GM19238 (cell line): ENCODE results near the gene ZNF565.
"Not testable (repeated sequence)": the region's sequence is repeated elsewhere in the genome, so short reads cannot be mapped to it uniquely, and the experiment has no call there.

ENCODE experiments used
- DNase-seq: peaks from one replicate; pipeline ENCODE4 v3.0.0; 2011; ENCODE audit warnings: low spot score; ENCODE audit not compliant: insufficient read length

Gene ZNF565

GRCh38 chr19:36212895-36213294 lies 1.6 kb downstream of the ZNF565 start:
- DNase-seq: no peak

DNA sequence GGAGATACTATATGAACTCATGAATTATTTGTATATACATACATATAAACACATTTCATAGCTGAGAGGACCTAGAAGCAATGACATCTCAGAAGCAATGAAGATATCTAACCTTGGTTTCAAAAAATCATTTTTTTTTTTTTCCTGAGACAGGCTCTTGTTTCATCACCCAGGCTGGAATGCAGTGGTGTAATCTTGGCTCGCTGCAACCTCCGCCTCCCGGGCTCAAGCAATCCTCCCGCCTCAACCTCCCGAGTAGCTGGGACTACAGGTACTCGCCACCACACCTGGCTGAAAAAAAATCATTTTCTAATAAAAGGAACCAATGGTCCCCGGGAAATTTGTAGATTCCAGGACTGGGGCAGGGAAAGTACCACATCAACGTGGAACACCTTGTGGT lies 4.0 kb downstream of the ZNF565 start:
- no peak for DNase-seq

GRCh38 chr19:36209372-36209771 lies 5.1 kb downstream of the ZNF565 start:
- DNase-seq: no peak

DNA sequence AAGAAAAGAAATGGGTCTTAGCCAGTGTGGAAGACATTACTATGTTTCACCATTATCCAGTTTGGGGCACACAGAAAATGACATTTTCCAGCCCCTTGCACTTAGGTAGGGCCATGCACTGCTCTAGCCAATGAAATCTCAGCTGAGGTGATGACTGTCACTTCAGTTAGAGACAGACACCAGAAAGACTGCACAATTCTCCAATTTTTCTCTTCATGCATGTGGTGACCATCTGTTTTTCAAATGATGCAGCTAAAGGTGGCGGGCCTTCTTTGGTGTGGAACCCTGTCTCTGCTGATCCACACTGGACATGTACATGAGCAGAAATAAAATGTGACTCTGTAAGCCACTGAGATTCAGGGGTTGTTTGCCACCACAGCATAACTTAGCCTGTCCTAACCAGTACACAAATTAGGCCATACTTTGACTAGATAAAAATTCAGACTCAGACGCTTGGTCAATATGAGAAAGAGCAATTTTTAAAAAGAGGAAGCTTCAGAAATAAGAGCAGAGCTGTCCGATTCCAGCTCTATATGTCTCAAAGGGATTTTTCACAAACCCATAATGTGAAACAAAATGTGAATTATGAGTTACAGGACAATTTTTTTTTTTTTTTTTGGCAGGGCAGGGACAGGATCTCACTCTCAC lies 6.7 kb downstream of the ZNF565 start:
- DNase-seq: no peak

- no peak for DNase-seq
These were observed 11.2 kb downstream of the ZNF565 start for GRCh38 chr19:36203293-36203692.

DNA sequence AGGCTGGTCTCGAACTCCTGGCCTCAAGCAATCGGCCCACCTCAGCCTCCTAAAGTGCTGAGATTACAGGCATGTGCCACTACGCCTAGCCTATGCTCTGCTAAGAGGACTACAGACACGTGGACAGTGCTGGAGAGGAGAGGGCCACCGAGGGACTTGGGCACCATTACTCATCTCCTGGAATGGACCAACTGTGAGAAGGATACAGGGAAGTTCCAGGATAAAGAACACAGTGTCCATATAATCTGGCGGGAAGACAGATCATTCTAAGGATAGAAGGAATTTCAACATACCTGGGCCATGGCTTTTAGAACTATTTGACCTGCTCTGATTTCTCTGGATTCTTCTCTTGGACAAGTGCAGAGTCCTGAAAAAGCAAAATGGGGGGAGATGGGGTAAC lies 12.8 kb downstream of the ZNF565 start:
- no peak for DNase-seq

DNA sequence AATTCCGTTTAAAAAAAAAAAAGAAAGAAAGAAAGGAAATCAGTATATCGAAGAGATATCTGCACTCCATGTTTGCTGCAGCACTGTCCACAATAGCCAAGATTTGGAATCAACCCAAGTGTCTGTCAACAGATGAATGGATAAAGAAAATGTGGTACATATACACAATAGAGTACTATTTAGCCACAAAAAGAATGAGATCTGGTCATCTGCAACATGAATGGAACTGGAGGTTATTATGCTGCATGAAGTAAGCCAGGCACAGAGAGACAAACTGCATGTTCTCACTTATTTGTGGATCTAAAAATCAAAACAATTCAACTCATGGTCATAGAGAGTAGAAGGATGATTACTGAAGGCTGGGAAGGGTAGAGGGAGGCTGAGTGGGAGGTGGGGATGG lies 16.3 kb downstream of the ZNF565 start:
- no peak for DNase-seq

DNA sequence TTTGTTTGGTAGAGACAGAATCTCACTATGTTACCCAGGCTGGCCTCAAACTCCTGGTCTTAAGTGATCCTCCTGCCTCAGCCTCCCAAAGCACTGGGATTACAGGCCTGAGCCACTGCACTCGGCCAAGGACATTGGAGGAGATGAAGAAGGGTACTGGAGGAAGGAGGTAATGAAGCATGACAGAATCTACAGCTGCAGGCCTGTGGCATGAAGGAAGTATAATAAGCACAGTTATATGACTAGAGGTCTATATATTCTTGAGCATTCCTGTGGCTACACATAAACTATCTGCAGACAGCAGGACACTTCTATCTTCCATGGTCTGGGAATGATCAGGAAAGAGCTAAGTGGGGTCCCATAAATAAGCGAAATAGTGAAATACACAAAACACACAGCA lies 18.2 kb downstream of the ZNF565 start:
- no peak for DNase-seq

DNA sequence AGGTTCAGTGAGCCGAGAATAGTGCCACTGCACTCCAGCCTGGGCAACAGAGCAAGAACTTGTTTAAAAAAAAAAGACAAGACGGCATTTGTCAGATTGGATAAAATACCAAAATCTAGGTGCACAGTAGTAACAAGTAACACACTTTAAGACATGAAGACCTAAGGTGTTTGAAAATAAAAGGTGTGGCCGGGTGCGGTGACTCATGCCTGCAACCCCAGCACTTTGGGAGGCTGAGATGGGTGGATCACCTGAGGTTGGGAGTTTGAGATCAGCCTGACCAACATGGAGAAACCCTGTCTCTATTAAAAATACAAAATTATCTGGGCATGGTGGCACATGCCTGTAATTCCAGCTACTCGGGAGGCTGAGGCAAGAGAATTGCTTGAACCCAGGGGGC lies 27.7 kb downstream of the ZNF565 start:
- not testable (repeated sequence) for DNase-seq

GRCh38 chr19:36183245-36183628 lies 31.2 kb downstream of the ZNF565 start:
- DNase-seq: no peak

- DNase-seq: no peak
These were observed 31.7 kb downstream of the ZNF565 start for GRCh38 chr19:36182612-36183244.

- DNase-seq: not testable (repeated sequence)
These were observed 35.4 kb downstream of the ZNF565 start for GRCh38 chr19:36179077-36179476.

DNA sequence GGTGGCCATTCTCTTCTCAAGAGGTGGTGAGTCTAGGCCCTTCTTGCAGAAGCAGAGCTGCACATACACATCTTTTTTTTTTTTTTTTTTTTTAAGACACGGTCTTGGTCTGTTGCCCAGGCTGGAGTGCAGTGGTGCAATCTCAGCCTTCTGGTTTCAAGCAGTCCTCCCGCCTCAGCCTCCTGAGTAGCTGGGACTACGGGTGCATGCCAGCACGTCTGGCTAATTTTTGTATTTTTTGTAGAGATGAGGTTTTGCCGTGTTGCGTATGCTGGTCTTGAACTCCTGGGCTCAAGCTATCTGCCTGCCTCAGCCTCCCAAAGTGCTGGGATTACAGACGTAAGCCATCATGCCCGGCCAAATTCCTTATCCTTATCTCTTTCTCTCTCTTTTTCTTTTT lies 40.6 kb downstream of the ZNF565 start:
- not testable (repeated sequence) for DNase-seq

GRCh38 chr19:36172852-36173251 lies 41.6 kb downstream of the ZNF565 start:
- no peak for DNase-seq

- DNase-seq: no peak
These were observed 45.2 kb downstream of the ZNF565 start for GRCh38 chr19:36169084-36169760.

DNA sequence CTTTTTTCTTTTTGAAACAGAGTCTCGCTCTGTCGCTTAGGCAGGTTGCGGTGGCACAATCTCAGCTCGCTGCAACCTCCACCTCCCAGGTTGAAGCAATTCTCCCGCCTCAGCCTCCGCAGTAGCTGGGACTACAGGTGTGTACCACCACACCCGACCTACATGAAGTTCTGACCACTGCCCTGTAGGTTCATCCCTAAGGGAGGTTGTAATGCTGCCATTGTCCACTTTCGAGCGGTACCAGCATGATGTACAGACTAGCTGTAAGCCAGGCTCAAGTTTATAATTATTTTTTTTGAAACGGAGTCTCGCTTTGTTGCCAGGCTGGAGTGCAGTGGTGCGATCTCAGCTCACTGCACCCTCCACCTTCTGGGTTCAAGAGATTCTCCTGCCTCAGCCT lies 50.7 kb downstream of the ZNF565 start:
- DNase-seq: no peak

- DNase-seq: no peak
These were observed 53.5 kb downstream of the ZNF565 start for GRCh38 chr19:36160821-36161596.

GRCh38 chr19:36153126-36153525 lies 61.3 kb downstream of the ZNF565 start:
- DNase-seq: no peak

GRCh38 chr19:36152352-36153091 lies 61.9 kb downstream of the ZNF565 start, which contains the start of gene COX7A1:
Gene COX7A1, minus strand, starts transcription at chr19:36152447. Its CDS starts 40 bp downstream, at chr19:36152407.
- DNase-seq: no peak

DNA sequence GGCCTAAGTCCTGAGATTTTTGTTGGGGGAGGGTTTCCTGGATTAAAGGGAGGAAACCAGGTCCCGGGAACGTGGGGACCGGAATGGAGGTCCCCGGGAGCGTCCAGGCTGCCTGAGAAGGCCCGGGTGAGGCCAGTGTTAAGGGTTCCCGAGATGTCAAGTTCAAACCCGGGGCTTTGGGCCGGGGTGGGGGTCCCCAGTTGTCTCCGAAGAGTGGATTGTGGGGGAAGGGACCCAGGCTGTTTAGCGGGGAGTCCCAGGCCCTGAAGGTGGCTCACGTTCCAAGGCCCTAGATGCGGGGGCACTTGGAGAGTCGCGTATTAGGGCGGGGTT lies 62.5 kb downstream of the ZNF565 start:
- DNase-seq: no peak
